AG09309 (cell line): ENCODE measurements around the gene TRIM59.

ENCODE experiments used
- DNase-seq: peaks from one replicate; pipeline ENCODE4 v3.0.0-alpha.2; 2010; ENCODE audit warnings: low read depth
- H3K4me3 ChIP-seq: 2 replicates; pipeline ENCODE4 v1.5.1; 2011; ENCODE audit warnings: mild to moderate bottlenecking, low read depth, low read length, moderate library complexity; ENCODE audit not compliant: control insufficient read depth
- TF ChIP-seq, protein P1 (sequence below): IDR thresholded peaks from 2 replicates; pipeline ENCODE4 v1.5.1; 2011; ENCODE audit warnings: mild to moderate bottlenecking, low read depth, low read length, inconsistent platforms; ENCODE audit not compliant: insufficient read depth, control insufficient read depth; ENCODE audit errors: missing control alignments

Gene TRIM59

GRCh38 chr3:160394009-160394392 is 55.6 kb downstream of the TRIM59 start:
- no peak overlapping the region for H3K4me3 ChIP-seq
- TF ChIP-seq, protein P1, sequence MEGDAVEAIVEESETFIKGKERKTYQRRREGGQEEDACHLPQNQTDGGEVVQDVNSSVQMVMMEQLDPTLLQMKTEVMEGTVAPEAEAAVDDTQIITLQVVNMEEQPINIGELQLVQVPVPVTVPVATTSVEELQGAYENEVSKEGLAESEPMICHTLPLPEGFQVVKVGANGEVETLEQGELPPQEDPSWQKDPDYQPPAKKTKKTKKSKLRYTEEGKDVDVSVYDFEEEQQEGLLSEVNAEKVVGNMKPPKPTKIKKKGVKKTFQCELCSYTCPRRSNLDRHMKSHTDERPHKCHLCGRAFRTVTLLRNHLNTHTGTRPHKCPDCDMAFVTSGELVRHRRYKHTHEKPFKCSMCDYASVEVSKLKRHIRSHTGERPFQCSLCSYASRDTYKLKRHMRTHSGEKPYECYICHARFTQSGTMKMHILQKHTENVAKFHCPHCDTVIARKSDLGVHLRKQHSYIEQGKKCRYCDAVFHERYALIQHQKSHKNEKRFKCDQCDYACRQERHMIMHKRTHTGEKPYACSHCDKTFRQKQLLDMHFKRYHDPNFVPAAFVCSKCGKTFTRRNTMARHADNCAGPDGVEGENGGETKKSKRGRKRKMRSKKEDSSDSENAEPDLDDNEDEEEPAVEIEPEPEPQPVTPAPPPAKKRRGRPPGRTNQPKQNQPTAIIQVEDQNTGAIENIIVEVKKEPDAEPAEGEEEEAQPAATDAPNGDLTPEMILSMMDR: no peak
- no peak for DNase-seq

- DNase-seq: no peak
- H3K4me3 ChIP-seq: no peak overlapping the region
- TF ChIP-seq, protein P1: no peak
These were observed 56.1 kb downstream of the TRIM59 start for GRCh38 chr3:160393346-160394008.

- no peak overlapping the region for H3K4me3 ChIP-seq
- TF ChIP-seq, protein P1: no peak
- DNase-seq: no peak
These were observed 56.8 kb downstream of the TRIM59 start for GRCh38 chr3:160392798-160393197.

DNA sequence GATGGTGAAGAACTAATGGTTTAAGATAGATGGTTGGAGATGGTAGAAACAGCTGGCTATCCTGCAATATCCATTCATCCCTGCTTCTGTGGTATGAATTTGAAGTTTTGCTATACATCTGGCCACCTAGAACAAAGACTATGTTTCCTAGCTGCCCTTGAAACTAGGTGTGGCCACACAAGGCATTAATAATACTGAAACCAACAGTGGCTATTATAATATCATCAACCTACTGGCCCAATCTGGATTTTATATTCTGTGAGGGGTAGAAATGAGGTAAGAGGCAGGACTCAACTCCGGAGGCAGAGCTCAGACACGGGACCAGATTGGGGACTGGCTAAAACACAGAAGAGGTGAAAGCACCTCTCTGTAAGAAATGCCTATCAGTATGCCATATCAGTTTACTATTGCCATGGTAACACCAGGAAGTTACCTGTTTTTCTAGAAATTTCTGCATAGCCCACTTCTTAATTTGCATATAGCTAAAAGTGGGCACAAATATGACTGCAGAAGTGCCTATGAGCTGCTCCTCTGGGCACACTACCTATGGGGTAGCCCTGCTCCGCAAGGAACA is 58.9 kb downstream of the TRIM59 start:
- TF ChIP-seq, protein P1: no peak
- DNase-seq: no peak
- H3K4me3 ChIP-seq: no peak overlapping the region
